Hepatocyte (in vitro differentiated cells): ENCODE results near the gene SLX4IP. TPM values are rescaled to one million over a fixed set of nuclear protein-coding genes. Genes with fewer than 3 reads are reported as not detected.

Experiments
- DNase-seq: peaks from one replicate; pipeline ENCODE4 v3.0.0-alpha.2; 2016; ENCODE audit warnings: low spot score
- H2AFZ ChIP-seq: fragments of 200-600 bp; sonication (generic); 2 replicates; pipeline ENCODE4 v1.6.0; 2016; ENCODE audit warnings: antibody characterized with exemption, mild to moderate bottlenecking
- H3K27ac ChIP-seq: fragments of 200-600 bp; sonication (generic); 2 replicates; pipeline ENCODE4 v1.5.1; 2016; ENCODE audit warnings: mild to moderate bottlenecking
- H3K27me3 ChIP-seq: fragments of 200-600 bp; sonication (generic); 2 replicates; pipeline ENCODE4 v1.6.1; 2016
- H3K36me3 ChIP-seq: fragments of 200-600 bp; sonication (generic); replicated peaks from 2 replicates; pipeline ENCODE4 v1.5.1; 2016; ENCODE audit warnings: low read depth; ENCODE audit not compliant: insufficient read depth
- H3K4me1 ChIP-seq: fragments of 200-600 bp; sonication (generic); 2 replicates; pipeline ENCODE4 v1.5.1; 2016; ENCODE audit warnings: mild to moderate bottlenecking, moderate library complexity; ENCODE audit not compliant: insufficient read depth
- H3K4me2 ChIP-seq: fragments of 200-600 bp; sonication (generic); 2 replicates; pipeline ENCODE4 v1.6.0; 2016
- H3K4me3 ChIP-seq: fragments of 200-600 bp; sonication (generic); 2 replicates; pipeline ENCODE4 v1.5.1; 2016; ENCODE audit warnings: mild to moderate bottlenecking
- H3K79me2 ChIP-seq: fragments of 200-600 bp; sonication (generic); 2 replicates; pipeline ENCODE4 v1.6.0; 2017; ENCODE audit warnings: mild to moderate bottlenecking
- H3K9me2 ChIP-seq: fragments of 200-600 bp; sonication (generic); replicated peaks from 2 replicates; pipeline ENCODE4 v1.6.0; 2017; ENCODE audit warnings: mild to moderate bottlenecking; ENCODE audit not compliant: insufficient read depth
- H3K9me3 ChIP-seq: fragments of 200-600 bp; sonication (generic); 2 replicates; pipeline ENCODE4 v1.5.1; 2016; ENCODE audit warnings: low read depth, mild to moderate bottlenecking
- H4K20me1 ChIP-seq: fragments of 200-600 bp; sonication (generic); 2 replicates; pipeline ENCODE4 v1.6.0; 2016; ENCODE audit warnings: mild to moderate bottlenecking; ENCODE audit not compliant: insufficient read depth, poor library complexity, severe bottlenecking
- CTCF ChIP-seq: fragments of 200-600 bp; sonication (generic); IDR thresholded peaks from 2 replicates; pipeline ENCODE4 v1.5.1; 2016; ENCODE audit warnings: antibody characterized with exemption, mild to moderate bottlenecking; ENCODE audit not compliant: poor library complexity
- EZH2 ChIP-seq: fragments of 200-600 bp; sonication (generic); IDR thresholded peaks from 2 replicates; pipeline ENCODE4 v1.6.1; 2016; ENCODE audit warnings: antibody characterized with exemption, mild to moderate bottlenecking, borderline replicate concordance
- EZH2phosphoT487 ChIP-seq: fragments of 200-600 bp; sonication (generic); IDR thresholded peaks from one replicate; pipeline ENCODE4 v1.6.1; 2018; ENCODE audit warnings: antibody characterized with exemption, mild to moderate bottlenecking, low read depth, moderate library complexity; ENCODE audit not compliant: unreplicated experiment, severe bottlenecking
- WGBS: methylation state at CpG from one replicate; pipeline ENCODE4 v1.1.6; 2016; ENCODE audit warnings: low lambda C conversion rate; ENCODE audit errors: missing lambda C conversion rate; 5-methylcytosine and 5-hydroxymethylcytosine counted together
- polyA plus RNA-seq: library from polyadenylated mRNA; unstranded; fragments of >200 nt; fragmentation: Nextera tagmentation; extraction: Ambion mirVana; gene quantifications from 2 replicates; pipeline ENCODE4 v1.2.1, GENCODE V29; 2016
- total RNA-seq: library from RNA; depleted of rRNA; stranded (reverse); fragments of >200 nt; gene quantifications from 2 replicates; pipeline ENCODE4 v1.2.3, GENCODE V29; 2014

The SLX4IP gene
- total and polyA plus RNA-seq, 2 experiments from 2014 or later: 2.9 to 5.7 TPM

GRCh38 chr20:10667560-10668167 is 232.6 kb downstream of the SLX4IP start:
- no peaks in the 10 kb centered on the region for H3K9me2 ChIP-seq
- no peak for DNase-seq
- peaks cover 96% of the 10 kb centered on the region for H3K79me2 ChIP-seq
- H3K27me3 ChIP-seq: no peaks in the 10 kb centered on the region
- H3K36me3 ChIP-seq: no peaks in the 10 kb centered on the region
- peaks cover 50% of the 10 kb centered on the region for H3K4me1 ChIP-seq
- 91% methylated on average over 6 of the region's 6 CpGs for WGBS
- H2AFZ ChIP-seq: no peak overlapping the region
- H3K4me2 ChIP-seq: no peak overlapping the region
- TF ChIP-seq EZH2phosphoT487 (no peak), CTCF (no peak)
- no peak overlapping the region for H3K27ac ChIP-seq
- no peaks in the 10 kb centered on the region for H3K9me3 ChIP-seq
- H3K4me3 ChIP-seq: no peak overlapping the region
- H4K20me1 ChIP-seq: peaks cover 33% of the 10 kb centered on the region

- peak overlapping the region; percentile 95 for H3K4me2 ChIP-seq
These were observed 233.7 kb downstream of the SLX4IP start for GRCh38 chr20:10668677-10669368.

GRCh38 chr20:10669843-10670446 is 234.8 kb downstream of the SLX4IP start:
- Histone ChIP-seq H3K27me3 (no peaks in the 10 kb centered on the region), H2AFZ (no peak overlapping the region), H3K4me3 (peak overlapping the region; percentile 51), H3K4me1 (peaks cover 29% of the 10 kb centered on the region), H3K27ac (peak overlapping the region; percentile 100), H3K79me2 (peaks cover 82% of the 10 kb centered on the region), H3K9me3 (no peaks in the 10 kb centered on the region), H4K20me1 (peaks cover 27% of the 10 kb centered on the region), H3K36me3 (no peaks in the 10 kb centered on the region), H3K9me2 (no peaks in the 10 kb centered on the region), H3K4me2 (peak overlapping the region; percentile 95)
- no peak for DNase-seq
- 57% methylated on average over 6 of the region's 6 CpGs for WGBS
- TF ChIP-seq EZH2phosphoT487: no peak
- no peak for TF ChIP-seq CTCF
- no peak for TF ChIP-seq EZH2

More at GRCh38 chr20:10668677-10669368, 233.7 kb downstream of the SLX4IP start:
- Histone ChIP-seq H3K36me3 (no peaks in the 10 kb centered on the region), H3K4me1 (peaks cover 40% of the 10 kb centered on the region), H3K79me2 (peaks cover 92% of the 10 kb centered on the region), H3K27ac (no peak overlapping the region), H2AFZ (no peak overlapping the region), H3K9me2 (no peaks in the 10 kb centered on the region), H4K20me1 (peaks cover 33% of the 10 kb centered on the region), H3K9me3 (no peaks in the 10 kb centered on the region), H3K27me3 (no peaks in the 10 kb centered on the region), H3K4me3 (no peak overlapping the region)
- no peak for DNase-seq
- WGBS: 87% methylated on average over 7 of the region's 7 CpGs
- no peak for TF ChIP-seq CTCF
- TF ChIP-seq EZH2phosphoT487: no peak
- TF ChIP-seq EZH2: no peak
